Stimulated activated CD8-positive, alpha-beta memory T cell treated with anti-CD3 and anti-CD28 coated beads, Interleukin-15, amount 100 ng/mL, for 24 hours (primary cell): ENCODE results near the gene PRR33.
"Not testable (repeated sequence)": the region's sequence is repeated elsewhere in the genome, so short reads cannot be mapped to it uniquely, and the experiment has no call there.

Source experiments
- DNase-seq: peaks from one replicate; pipeline ENCODE4 v3.0.0-alpha.2; 2020; ENCODE audit warnings: low read depth

PRR33 gene

GRCh38 chr11:1891831-1892115 lies at the start of gene PRR33:
TSS of gene PRR33 (minus strand) at chr11:1891895. CDS start at chr11:1890584, 1,311 bp downstream.
- DNase-seq, result no peak

- not testable (repeated sequence) for DNase-seq
These were observed 48.1 kb upstream of the PRR33 start for GRCh38 chr11:1939788-1940187.

- DNase-seq, result no peak
These were observed 47.4 kb upstream of the PRR33 start for GRCh38 chr11:1939006-1939625.

GRCh38 chr11:1938343-1939005 lies 46.8 kb upstream of the PRR33 start:
- DNase-seq, result no peak

DNA sequence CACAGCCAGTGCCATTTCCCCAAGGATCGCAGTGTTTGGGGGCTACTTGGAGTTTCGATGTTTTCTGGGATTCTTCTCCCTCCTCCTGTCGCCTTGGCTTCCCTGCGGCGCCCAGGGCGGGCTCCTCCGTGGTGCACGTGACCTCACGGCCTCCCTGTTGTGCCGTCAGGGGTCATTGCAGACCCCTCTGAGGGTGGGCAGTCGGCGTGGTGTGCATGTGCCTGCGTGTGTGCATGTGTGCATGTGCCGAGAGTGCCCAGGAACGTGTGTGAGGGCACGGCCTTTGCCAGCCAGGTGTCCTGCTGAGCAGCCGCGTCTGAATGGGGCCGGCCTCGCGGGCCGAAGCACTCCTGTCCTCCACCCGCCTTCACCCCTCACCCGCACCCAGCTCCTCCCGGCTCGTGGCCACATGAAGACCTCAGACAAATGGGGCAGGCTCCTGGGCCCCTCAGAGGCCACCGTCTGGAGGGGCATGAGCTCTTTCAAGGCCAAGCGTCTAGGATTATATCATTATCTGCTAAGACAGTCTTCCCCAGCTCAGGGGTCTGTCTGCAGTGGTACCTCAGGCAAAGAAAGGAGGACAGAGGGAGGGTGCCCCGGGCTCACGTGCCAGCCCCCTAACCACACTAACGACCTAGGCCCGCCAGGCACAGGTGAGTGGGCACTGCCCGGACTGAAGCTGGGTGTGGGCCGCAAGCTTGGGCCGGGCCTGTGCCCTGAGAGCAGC lies 46.1 kb upstream of the PRR33 start:
- no peak for DNase-seq

- no peak for DNase-seq
These were observed 45.3 kb upstream of the PRR33 start for GRCh38 chr11:1936781-1937615.

DNA sequence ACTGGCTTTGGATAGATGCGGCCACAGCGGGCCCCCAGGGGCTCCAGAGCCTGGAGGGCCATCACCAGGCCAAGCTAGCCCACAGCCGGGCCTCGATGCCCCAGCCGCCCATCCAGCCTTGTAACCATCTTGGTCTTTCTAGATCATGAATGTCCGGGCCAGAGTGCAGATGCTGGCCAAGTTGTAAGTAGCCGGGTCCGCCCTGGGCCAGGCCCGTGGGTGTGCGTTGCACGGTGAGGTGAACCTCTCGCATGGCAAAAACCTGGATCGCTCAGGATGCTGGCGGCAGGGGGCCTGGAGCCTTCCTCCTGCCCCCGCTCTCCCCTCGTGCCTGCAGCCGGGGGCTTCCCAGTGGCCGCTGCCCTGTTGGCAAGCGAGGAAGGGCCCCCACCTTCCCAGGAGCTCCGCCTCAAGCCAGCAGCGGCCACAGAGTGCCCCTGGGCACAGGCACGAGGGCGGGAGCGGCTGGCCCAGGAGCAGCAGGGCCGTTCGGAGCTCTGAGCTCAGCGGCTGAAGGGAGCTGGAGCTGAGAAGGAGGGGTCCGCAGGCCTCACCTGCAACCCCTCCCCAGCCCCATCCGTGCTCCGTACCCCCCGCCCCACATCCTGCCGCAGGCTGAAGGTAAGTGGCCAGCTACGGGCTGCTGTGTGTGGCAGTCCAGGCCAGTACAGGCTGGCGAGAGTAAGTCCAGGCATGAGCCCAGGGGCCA lies 44.5 kb upstream of the PRR33 start:
- no peak for DNase-seq

DNA sequence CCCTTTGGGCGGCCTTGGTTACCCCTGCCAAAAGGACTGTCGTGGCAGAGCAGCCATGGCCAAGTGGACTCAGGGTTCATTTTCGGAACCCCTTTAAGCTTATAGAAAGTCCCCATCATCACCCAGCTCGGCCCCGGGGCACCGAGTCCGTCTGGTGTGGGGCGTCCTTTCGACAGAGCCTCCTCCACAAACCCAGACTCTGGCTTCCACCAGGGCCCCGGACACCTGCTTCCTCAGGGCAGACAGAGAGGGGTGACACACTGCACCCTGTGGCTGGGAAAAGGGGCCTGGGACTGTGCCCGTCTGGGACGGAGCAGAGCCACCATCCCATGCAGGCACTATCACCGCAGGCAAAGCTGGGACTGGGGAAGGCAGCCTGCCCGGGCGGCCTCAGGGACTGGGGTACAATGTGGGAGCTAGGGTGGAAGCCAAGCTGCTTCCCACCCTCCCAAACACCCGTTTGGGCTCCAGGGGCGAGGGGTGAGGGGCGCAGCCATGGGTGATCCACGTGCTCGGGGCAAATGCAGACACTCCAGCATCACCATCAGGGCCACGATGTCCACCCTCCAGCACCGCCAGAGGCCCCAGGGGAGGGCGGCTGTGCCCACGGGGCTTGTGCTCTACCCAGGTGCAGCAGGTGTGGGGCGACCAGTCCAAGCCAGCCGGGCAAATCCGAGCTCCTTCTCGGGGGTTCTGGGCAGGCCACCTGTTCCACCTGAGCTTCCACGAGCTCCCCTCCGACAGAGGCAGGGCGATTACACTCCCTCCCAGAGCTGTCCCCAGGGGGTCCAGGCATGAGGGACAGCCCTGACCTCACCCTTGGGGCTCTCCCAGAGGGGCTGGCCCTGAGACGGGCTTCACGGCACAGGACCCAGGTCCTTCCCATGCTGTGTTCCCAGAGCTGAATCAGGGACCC lies 43.7 kb upstream of the PRR33 start:
- DNase-seq, result no peak

- no peak for DNase-seq
These were observed 42.9 kb upstream of the PRR33 start for GRCh38 chr11:1934335-1935155.

DNA sequence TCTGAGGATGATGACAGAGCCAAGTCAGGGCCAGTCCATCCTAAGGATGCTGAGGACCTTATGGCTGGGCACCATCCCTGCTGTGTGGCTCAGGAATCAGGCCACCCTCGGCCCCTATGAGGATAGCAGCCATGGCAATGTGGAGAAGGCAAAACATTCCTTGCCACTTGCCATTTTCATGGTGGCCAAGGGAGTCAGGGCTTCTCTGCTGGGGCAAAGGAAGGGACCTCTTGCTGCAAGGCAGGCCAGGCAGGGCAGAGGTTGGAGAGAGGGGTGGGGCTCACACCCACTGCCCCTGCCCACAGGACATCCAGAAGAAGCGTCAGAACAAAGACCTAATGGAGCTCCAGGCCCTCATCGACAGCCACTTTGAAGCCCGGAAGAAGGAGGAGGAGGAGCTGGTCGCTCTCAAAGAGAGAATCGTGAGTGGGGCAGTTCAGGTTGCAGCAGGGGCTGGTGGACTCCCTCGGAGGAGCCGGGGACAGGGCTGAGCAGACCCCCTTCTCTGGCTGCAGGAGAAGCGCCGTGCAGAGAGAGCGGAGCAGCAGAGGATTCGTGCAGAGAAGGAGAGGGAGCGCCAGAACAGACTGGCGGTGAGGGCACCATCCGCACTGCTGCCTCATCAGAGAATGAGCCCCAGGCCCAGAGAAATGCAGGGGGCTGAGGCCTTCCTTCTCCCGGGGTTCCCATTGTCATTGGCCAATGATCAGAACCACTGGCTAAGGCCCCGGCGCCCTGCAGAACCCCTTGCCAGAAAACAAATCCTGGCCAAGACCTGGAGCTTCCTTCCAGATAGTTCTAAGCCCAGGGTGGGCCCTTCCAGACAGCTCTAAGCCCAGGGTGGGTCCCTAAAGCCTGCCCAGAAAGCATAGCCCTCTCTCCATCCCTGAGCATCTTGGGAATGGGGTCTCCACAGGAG lies 42.0 kb upstream of the PRR33 start:
- DNase-seq, result no peak

GRCh38 chr11:1932681-1933080 lies 41.0 kb upstream of the PRR33 start:
- no peak for DNase-seq

- DNase-seq, result no peak
These were observed 40.4 kb upstream of the PRR33 start for GRCh38 chr11:1932105-1932480.

- no peak for DNase-seq
These were observed 39.8 kb upstream of the PRR33 start for GRCh38 chr11:1931341-1932104.

- no peak for DNase-seq
These were observed 38.8 kb upstream of the PRR33 start for GRCh38 chr11:1930462-1930830.

DNA sequence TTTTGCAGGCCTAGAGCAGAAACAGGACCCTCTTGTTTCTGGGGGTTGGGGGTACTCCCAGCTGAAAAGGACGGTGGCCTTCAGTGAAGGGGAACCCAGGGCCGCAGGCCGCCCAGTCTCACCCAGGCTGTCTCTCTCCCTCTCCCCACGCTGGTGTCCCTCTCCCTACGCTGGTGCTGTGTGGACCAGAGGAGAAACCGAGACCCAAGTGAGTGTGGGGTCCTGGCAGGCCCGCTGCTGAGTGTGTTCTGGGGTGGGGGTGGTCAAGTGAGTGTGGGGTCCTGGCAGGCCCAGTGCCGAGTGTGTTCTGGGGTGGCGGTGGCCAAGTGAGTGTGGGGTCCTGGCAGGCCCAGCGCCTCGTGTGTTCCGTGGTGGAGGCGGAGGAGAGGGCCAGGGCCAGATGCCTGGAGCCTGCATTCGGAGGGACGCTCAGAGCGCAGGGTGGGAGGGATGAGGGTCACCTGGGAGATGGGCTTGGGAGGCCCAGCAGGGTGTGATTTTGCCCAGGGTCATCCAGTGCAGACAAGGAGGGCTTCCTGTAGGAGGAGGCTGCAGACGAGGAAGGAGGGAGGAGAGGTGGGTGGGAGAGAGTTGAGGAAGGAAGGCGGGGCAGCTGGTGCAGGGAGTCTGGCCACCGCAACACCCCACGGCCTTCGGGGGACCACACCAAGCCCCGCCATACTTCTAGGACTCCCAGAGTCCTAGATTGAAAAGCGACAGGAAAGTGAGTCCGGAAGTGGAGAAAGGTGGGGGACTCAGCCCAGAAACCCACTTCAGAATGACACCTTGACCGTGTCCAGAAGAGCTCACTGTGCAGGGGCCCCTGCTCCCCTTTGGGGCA lies 38.1 kb upstream of the PRR33 start:
- no peak for DNase-seq

GRCh38 chr11:1928891-1929541 lies 37.3 kb upstream of the PRR33 start:
- no peak for DNase-seq

DNA sequence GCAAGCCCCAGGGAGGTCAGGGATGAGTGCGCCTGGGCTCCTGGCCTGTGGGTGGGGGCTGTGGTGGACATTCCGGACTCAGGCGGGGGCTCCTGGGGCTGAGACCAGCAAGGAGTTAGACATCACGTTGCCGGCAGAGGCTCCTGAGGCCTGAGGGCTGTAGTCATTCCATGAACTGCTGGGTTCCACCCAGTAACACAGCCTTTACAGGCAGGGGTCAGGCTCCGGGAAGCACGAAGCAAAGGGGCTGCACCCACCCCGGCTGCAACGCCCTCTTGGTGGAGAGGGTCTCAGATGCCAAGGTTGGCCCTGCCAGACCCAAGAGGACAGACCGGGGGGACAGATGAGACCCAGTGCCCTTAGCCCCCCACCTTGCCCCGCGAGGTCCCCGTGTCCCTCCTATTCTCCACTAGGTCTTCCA lies 36.8 kb upstream of the PRR33 start:
- no peak for DNase-seq
